SK-N-SH treated with all-trans-retinoic acid at 6 μM for 48 hours (cell line): ENCODE data around the gene NT5C3B.

Source experiments
- ARNTL ChIP-seq: fragments of 450-650 bp; formaldehyde crosslinking; IDR thresholded peaks from 2 replicates; pipeline ENCODE4 v1.5.0; 2020; ENCODE audit warnings: low read depth, mild to moderate bottlenecking, moderate library complexity, borderline replicate concordance
- CSRNP3 ChIP-seq: fragments of 250-450 bp; sonication (Bioruptor Pico); IDR thresholded peaks from 2 replicates; pipeline ENCODE4 v1.5.1; 2021; ENCODE audit warnings: mild to moderate bottlenecking, moderate library complexity
- GLIS3 ChIP-seq: fragments of 250-450 bp; sonication (Bioruptor Pico); IDR thresholded peaks from 2 replicates; pipeline ENCODE4 v1.5.0; 2020; ENCODE audit warnings: mild to moderate bottlenecking, moderate library complexity
- RARB ChIP-seq: fragments of 250-450 bp; sonication (Bioruptor Pico); IDR thresholded peaks from 2 replicates; pipeline ENCODE4 v1.8.0; 2021; ENCODE audit warnings: mild to moderate bottlenecking, moderate library complexity
- SNAI2 ChIP-seq: fragments of 250-450 bp; sonication (Bioruptor Pico); IDR thresholded peaks from 2 replicates; pipeline ENCODE4 v1.5.0; 2020; ENCODE audit warnings: mild to moderate bottlenecking, moderate library complexity
- ZFP30 ChIP-seq: fragments of 450-650 bp; formaldehyde crosslinking; IDR thresholded peaks from 2 replicates; pipeline ENCODE4 v1.5.0; 2022; ENCODE audit warnings: mild to moderate bottlenecking, moderate library complexity
- TF ChIP-seq, protein P1 (sequence below): fragments of 250-450 bp; sonication (Bioruptor Pico); IDR thresholded peaks from 2 replicates; pipeline ENCODE4 v1.5.0; 2020; ENCODE audit warnings: mild to moderate bottlenecking, moderate library complexity
- TF ChIP-seq, protein P2 (sequence below): fragments of 250-450 bp; sonication (Bioruptor Pico); IDR thresholded peaks from 2 replicates; pipeline ENCODE4 v1.5.1; 2020; ENCODE audit warnings: low read depth, mild to moderate bottlenecking, moderate library complexity
- TF ChIP-seq, protein P3 (sequence below): fragments of 250-450 bp; sonication (Bioruptor Pico); IDR thresholded peaks from 2 replicates; pipeline ENCODE4 v1.8.0; 2021; ENCODE audit warnings: low read depth, mild to moderate bottlenecking, moderate library complexity, borderline replicate concordance
- TF ChIP-seq, protein P4 (sequence below): fragments of 250-450 bp; sonication (Bioruptor Pico); IDR thresholded peaks from 2 replicates; pipeline ENCODE4 v1.8.0; 2020; ENCODE audit warnings: mild to moderate bottlenecking, moderate library complexity, borderline replicate concordance

DNA sequence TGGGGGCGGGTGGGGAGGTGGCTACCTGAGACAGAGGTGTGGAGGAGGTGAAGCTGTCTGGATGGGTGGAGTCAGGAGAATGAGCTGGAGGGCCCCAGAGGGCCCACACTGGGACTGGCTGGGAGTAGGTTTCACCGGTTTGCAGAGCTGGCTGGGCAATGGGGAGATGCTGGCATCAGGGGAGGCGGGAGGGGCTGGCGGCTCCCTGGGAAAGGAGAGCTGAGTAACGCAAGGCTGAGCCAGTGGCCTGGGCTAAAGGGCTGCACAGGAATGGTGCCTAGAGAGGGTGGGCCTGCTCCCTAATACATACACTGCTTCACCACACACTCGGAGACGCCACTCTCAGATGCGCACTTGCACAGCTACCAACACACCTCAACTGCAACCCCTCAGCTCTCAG lies 36.7 kb downstream of the NT5C3B start:
- TF ChIP-seq ARNTL (CRISPR knock-in tag) (no peak), GLIS3 (CRISPR knock-in tag) (no peak), RARB (no peak), CSRNP3 (CRISPR knock-in tag) (no peak), ZFP30 (CRISPR knock-in tag) (no peak), SNAI2 (no peak)
- TF ChIP-seq, protein P1, sequence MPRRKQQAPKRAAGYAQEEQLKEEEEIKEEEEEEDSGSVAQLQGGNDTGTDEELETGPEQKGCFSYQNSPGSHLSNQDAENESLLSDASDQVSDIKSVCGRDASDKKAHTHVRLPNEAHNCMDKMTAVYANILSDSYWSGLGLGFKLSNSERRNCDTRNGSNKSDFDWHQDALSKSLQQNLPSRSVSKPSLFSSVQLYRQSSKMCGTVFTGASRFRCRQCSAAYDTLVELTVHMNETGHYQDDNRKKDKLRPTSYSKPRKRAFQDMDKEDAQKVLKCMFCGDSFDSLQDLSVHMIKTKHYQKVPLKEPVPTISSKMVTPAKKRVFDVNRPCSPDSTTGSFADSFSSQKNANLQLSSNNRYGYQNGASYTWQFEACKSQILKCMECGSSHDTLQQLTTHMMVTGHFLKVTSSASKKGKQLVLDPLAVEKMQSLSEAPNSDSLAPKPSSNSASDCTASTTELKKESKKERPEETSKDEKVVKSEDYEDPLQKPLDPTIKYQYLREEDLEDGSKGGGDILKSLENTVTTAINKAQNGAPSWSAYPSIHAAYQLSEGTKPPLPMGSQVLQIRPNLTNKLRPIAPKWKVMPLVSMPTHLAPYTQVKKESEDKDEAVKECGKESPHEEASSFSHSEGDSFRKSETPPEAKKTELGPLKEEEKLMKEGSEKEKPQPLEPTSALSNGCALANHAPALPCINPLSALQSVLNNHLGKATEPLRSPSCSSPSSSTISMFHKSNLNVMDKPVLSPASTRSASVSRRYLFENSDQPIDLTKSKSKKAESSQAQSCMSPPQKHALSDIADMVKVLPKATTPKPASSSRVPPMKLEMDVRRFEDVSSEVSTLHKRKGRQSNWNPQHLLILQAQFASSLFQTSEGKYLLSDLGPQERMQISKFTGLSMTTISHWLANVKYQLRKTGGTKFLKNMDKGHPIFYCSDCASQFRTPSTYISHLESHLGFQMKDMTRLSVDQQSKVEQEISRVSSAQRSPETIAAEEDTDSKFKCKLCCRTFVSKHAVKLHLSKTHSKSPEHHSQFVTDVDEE (CRISPR knock-in tag), result no peak
- TF ChIP-seq, protein P2, sequence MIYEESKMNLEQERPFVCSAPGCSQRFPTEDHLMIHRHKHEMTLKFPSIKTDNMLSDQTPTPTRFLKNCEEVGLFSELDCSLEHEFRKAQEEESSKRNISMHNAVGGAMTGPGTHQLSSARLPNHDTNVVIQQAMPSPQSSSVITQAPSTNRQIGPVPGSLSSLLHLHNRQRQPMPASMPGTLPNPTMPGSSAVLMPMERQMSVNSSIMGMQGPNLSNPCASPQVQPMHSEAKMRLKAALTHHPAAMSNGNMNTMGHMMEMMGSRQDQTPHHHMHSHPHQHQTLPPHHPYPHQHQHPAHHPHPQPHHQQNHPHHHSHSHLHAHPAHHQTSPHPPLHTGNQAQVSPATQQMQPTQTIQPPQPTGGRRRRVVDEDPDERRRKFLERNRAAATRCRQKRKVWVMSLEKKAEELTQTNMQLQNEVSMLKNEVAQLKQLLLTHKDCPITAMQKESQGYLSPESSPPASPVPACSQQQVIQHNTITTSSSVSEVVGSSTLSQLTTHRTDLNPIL (CRISPR knock-in tag), result no peak
- TF ChIP-seq, protein P3, sequence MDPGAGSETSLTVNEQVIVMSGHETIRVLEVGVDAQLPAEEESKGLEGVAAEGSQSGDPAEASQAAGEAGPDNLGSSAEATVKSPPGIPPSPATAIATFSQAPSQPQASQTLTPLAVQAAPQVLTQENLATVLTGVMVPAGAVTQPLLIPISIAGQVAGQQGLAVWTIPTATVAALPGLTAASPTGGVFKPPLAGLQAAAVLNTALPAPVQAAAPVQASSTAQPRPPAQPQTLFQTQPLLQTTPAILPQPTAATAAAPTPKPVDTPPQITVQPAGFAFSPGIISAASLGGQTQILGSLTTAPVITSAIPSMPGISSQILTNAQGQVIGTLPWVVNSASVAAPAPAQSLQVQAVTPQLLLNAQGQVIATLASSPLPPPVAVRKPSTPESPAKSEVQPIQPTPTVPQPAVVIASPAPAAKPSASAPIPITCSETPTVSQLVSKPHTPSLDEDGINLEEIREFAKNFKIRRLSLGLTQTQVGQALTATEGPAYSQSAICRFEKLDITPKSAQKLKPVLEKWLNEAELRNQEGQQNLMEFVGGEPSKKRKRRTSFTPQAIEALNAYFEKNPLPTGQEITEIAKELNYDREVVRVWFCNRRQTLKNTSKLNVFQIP (CRISPR knock-in tag), result no peak
- TF ChIP-seq, protein P4, sequence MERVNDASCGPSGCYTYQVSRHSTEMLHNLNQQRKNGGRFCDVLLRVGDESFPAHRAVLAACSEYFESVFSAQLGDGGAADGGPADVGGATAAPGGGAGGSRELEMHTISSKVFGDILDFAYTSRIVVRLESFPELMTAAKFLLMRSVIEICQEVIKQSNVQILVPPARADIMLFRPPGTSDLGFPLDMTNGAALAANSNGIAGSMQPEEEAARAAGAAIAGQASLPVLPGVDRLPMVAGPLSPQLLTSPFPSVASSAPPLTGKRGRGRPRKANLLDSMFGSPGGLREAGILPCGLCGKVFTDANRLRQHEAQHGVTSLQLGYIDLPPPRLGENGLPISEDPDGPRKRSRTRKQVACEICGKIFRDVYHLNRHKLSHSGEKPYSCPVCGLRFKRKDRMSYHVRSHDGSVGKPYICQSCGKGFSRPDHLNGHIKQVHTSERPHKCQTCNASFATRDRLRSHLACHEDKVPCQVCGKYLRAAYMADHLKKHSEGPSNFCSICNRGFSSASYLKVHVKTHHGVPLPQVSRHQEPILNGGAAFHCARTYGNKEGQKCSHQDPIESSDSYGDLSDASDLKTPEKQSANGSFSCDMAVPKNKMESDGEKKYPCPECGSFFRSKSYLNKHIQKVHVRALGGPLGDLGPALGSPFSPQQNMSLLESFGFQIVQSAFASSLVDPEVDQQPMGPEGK (CRISPR knock-in tag), result no peak
